SK-N-MC (cell line): ENCODE results near the gene RECK.

Experiments used
- EZH2 ChIP-seq: fragments of 200-600 bp; sonication (generic); IDR thresholded peaks from one replicate; pipeline ENCODE4 v1.6.1; 2017; ENCODE audit warnings: antibody characterized with exemption
- FOXP2 ChIP-seq: optimal IDR thresholded peaks from 2 replicates; pipeline ENCODE3; 2011; ENCODE audit warnings: mild to moderate bottlenecking, moderate library complexity; ENCODE audit not compliant: insufficient read depth; ENCODE audit errors: extremely low read length, control extremely low read depth
- POLR2AphosphoS5 ChIP-seq: IDR thresholded peaks from 2 replicates; pipeline ENCODE4 v1.6.1; 2012; ENCODE audit warnings: mild to moderate bottlenecking, low read depth, low read length, borderline replicate concordance

DNA sequence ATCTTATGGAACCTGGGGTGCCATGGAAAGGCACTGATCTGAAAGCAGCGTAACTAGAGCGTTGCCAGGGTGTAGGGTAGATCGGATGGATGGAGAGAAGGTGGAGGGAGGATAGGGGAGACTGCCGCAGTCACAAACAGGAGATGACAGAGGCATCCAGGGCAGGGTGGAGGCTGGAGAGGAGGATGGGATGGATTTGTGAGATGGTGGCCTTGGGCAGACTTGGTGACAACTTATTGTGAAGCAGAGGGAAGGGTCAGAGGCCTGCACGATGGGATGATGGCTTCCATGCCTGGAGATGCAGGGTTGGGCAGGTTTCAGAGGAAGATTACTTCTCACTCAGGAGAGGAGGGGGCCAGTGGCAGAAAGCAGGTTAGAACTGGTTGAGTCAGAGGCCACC lies 102.2 kb downstream of the RECK start:
- no peak for TF ChIP-seq POLR2AphosphoS5
- TF ChIP-seq EZH2 = no peak
- TF ChIP-seq FOXP2 = no peak
